Stimulated activated naive CD8-positive, alpha-beta T cell treated with anti-CD3 and anti-CD28 coated beads, Interleukin-15, Interleukin-2, amounts not matched to agents 100 ng/mL and 50 ng/mL, for 24 hours (primary cell): ENCODE data around the gene CHRND.
A peak's percentile ranks its signal among the peaks of the same experiment; 100 is the strongest.
"Not testable (repeated sequence)": the region's sequence is repeated elsewhere in the genome, so short reads cannot be mapped to it uniquely, and the experiment has no call there.

Experiments
- H3K27ac Mint-ChIP-seq: one replicate; pipeline ENCODE4 v1.8.0; 2021; ENCODE audit warnings: mild to moderate bottlenecking, mixed read lengths
- H3K27me3 Mint-ChIP-seq: one replicate; pipeline ENCODE4 v1.8.0; 2021; ENCODE audit warnings: mixed read lengths
- H3K36me3 Mint-ChIP-seq: one replicate; pipeline ENCODE4 v1.8.0; 2021; ENCODE audit warnings: low read depth, mixed read lengths
- H3K4me1 Mint-ChIP-seq: one replicate; pipeline ENCODE4 v1.8.0; 2021; ENCODE audit warnings: low read depth, mixed read lengths
- H3K4me3 Mint-ChIP-seq: one replicate; pipeline ENCODE4 v1.8.0; 2021; ENCODE audit warnings: mild to moderate bottlenecking, mixed read lengths
- H3K9me3 Mint-ChIP-seq: one replicate; pipeline ENCODE4 v1.8.0; 2021; ENCODE audit warnings: mixed read lengths

Gene CHRND

DNA sequence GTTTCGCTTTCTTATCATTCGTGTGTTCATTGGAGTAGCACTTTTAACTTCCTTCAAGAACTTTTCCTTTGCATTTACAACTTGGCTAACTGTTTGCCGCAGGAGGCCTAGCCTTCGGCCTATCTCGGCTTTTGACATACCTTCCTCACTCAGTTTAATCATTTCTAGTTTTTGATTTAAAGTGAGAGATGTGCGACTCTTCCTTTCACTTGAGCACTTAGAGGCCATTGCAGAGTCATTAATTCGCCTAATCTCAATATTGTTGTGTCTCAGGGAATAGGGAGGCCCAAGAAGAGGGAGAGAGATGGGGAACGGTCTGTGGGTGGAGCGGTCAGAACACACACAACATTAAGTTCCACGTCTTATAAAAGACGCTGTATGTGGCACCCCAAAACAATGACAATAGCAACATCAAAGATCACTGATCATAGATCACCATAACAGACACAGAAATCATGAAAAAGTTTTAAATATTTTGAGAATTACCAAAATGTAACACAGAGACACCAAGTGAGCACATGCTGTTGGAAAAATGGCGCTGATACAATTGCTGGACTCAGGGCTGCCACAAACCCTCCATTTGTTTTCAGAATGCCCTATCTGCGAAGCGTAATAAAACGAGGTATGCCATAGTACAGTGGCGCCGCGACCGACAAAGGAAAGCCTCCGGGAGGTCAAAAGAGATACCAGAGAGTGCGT is 23.8 kb downstream of the CHRND start:
- H3K27me3 Mint-ChIP-seq: no peaks in the 10 kb centered on the region
- H3K9me3 Mint-ChIP-seq: peaks cover 5% of the 10 kb centered on the region
- H3K4me3 Mint-ChIP-seq: peak overlapping the region; percentile 98
- peaks cover 54% of the 10 kb centered on the region for H3K36me3 Mint-ChIP-seq
- peaks cover 69% of the 10 kb centered on the region for H3K4me1 Mint-ChIP-seq
- peak overlapping the region; percentile 99 for H3K27ac Mint-ChIP-seq

DNA sequence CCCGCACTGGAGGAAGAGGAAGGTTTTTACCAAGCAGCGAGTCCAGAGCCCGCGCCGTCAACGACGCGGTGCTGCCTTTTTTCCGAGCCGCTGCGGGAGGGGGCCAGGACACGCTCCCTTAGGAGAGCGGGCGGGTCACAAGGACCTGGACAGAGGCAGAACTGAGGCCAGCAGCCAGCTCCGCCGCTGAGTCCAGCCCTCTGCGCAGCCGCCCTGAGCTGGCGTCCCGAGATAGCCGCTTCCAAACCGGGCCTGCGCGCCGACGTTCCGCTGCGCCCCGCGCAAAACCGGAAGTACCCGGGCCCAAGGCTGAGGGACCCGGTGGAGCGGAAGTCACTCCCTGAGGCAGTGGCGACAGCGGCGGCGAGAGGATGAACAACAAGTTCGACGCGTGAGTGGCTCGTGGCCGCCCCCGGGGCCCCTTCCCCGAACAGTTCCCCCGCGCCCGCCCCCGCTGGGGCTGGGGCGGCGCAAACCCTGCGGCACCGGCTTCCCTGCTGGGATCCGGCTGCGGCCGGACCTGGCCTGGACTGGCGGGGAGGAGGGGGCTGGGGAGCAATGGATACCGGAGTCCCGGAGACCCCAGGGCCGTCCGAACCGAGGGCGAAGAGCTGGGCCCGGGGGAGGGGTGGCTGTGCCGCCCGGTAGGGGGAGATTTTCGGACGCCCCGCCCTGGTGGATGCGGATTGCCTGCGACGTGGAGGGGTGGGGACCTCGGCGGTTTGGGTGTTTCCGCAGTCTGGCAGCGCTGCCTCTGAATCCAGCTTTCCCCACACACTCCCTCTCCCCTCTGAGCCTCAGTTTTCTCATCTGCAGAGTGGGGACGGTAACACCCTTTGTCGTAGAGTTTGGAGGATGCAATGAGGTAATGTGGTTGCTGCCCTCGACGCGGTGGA is 24.6 kb downstream of the CHRND start, which contains the start of the genes EIF4E2 and TIGD1:
Gene EIF4E2 (plus strand): TSS at position 336 of the 896 bp plus-strand sequence. CDS start 36 bp downstream, at position 372.
Gene TIGD1 (minus strand): TSS at position 204 of the 896 bp plus-strand sequence. CDS start 675 bp downstream, outside the sequence.
- Mint-ChIP-seq H3K9me3 (peaks cover 5% of the 10 kb centered on the region), H3K36me3 (peaks cover 53% of the 10 kb centered on the region), H3K27ac (peak within 1 kb of the TSS; percentile 99), H3K27me3 (no peaks in the 10 kb centered on the region), H3K4me1 (peaks cover 69% of the 10 kb centered on the region), H3K4me3 (peak within 1 kb of the TSS; percentile 98)

DNA sequence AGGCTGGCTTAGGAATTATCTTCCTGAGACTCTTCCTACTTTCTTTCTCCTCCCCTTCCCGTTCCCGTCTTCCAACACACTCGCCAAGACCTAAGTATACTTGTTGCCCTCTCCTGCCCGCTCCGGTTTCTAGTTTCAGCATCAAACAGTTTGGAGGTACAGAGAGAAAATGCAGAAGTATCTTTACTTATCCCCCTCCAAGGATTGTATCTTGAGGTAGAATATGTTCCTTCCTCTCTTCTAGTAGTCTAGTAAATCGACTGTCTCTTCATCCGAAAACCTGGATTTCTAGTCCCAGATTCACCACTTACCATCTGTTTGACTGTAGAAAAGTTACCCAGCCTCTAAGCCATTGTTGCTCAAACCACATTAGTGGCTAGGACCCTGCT is 25.3 kb downstream of the CHRND start:
- H3K9me3 Mint-ChIP-seq: peaks cover 5% of the 10 kb centered on the region
- H3K4me1 Mint-ChIP-seq: peaks cover 69% of the 10 kb centered on the region
- no peaks in the 10 kb centered on the region for H3K27me3 Mint-ChIP-seq
- peak overlapping the region; percentile 98 for H3K4me3 Mint-ChIP-seq
- H3K27ac Mint-ChIP-seq: peak overlapping the region; percentile 85
- H3K36me3 Mint-ChIP-seq: peaks cover 52% of the 10 kb centered on the region

GRCh38 chr2:232551776-232552175 is 25.8 kb downstream of the CHRND start:
- H3K27ac Mint-ChIP-seq: peak overlapping the region; percentile 85
- H3K4me1 Mint-ChIP-seq: peaks cover 64% of the 10 kb centered on the region
- no peaks in the 10 kb centered on the region for H3K27me3 Mint-ChIP-seq
- H3K9me3 Mint-ChIP-seq: peaks cover 5% of the 10 kb centered on the region
- peaks cover 51% of the 10 kb centered on the region for H3K36me3 Mint-ChIP-seq
- peak overlapping the region; percentile 98 for H3K4me3 Mint-ChIP-seq

DNA sequence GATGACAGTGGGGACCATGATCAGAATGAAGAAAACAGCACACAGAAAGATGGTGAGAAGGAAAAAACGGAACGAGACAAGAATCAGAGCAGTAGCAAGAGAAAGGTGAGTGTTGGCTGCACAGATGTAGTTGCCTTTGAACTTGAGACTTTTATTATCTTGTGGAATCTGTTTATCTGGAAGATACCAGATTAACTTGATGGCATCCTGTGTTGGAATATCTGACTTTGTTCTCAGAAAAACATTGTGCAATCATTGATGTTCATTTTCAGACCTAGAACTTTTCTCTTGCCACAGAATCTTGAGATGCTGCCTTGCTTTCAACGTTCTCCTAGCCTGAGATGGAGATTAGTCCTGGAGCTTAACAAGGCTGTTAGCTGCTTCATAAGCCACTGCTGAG is 30.5 kb downstream of the CHRND start:
- H3K27ac Mint-ChIP-seq: no peak overlapping the region
- H3K4me1 Mint-ChIP-seq: peaks cover 32% of the 10 kb centered on the region
- no peak overlapping the region for H3K4me3 Mint-ChIP-seq
- peaks cover 51% of the 10 kb centered on the region for H3K36me3 Mint-ChIP-seq
- H3K9me3 Mint-ChIP-seq: no peaks in the 10 kb centered on the region
- no peaks in the 10 kb centered on the region for H3K27me3 Mint-ChIP-seq

- Mint-ChIP-seq H3K27ac (no peak overlapping the region), H3K9me3 (no peaks in the 10 kb centered on the region), H3K4me1 (peaks cover 4% of the 10 kb centered on the region), H3K36me3 (peaks cover 79% of the 10 kb centered on the region), H3K4me3 (no peak overlapping the region), H3K27me3 (no peaks in the 10 kb centered on the region)
Measured at GRCh38 chr2:232562515-232563151, 36.7 kb downstream of the CHRND start.

DNA sequence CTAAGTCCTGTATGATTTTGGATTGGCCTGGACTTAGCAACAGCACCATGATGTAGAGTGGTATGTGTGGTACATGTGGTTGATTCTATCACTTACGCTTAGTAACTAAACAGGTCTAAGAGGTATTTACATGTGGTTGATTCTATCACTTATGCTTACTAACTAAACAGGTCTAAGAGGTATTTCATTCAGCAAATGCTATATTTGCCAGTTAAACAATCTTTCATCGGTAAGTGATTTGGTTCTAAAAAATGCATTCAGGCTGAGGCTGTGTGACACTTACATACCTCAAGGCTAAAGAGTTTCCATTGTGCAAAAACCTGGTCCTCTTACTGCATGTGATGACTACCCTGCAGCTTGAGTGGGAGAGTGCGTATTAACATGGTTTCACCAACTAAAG is 37.6 kb downstream of the CHRND start:
- no peaks in the 10 kb centered on the region for H3K27me3 Mint-ChIP-seq
- peaks cover 83% of the 10 kb centered on the region for H3K36me3 Mint-ChIP-seq
- no peaks in the 10 kb centered on the region for H3K9me3 Mint-ChIP-seq
- H3K4me1 Mint-ChIP-seq: peaks cover 4% of the 10 kb centered on the region
- H3K27ac Mint-ChIP-seq: peak overlapping the region; percentile 40
- no peak overlapping the region for H3K4me3 Mint-ChIP-seq

- Mint-ChIP-seq H3K36me3 (peaks cover 72% of the 10 kb centered on the region), H3K9me3 (no peaks in the 10 kb centered on the region), H3K27ac (no peak overlapping the region), H3K27me3 (no peaks in the 10 kb centered on the region), H3K4me3 (no peak overlapping the region), H3K4me1 (peaks cover 3% of the 10 kb centered on the region)
Measured at GRCh38 chr2:232567721-232568120, 41.8 kb downstream of the CHRND start.

DNA sequence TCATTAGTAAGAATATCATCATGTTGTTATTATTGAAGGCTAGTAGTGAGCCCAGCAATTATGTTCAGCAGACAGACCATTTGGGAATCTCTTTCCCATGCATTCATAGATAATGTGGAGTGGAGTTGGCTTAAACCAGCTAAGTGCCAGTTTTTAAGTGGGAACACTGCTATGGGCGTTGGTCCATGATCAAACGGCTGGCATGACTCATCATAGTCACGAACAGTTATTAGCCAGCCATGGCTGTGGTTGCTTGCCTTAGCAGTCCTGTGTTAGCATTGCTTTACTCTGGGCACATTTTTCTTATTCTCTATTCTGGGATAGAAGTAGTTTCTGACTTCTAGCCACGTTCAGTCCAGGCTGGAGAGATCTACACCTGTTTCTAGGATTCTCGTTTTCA is 42.2 kb downstream of the CHRND start:
- Mint-ChIP-seq H3K36me3 (peaks cover 72% of the 10 kb centered on the region), H3K27me3 (no peaks in the 10 kb centered on the region), H3K4me3 (no peak overlapping the region), H3K4me1 (no peaks in the 10 kb centered on the region), H3K27ac (no peak overlapping the region), H3K9me3 (no peaks in the 10 kb centered on the region)

DNA sequence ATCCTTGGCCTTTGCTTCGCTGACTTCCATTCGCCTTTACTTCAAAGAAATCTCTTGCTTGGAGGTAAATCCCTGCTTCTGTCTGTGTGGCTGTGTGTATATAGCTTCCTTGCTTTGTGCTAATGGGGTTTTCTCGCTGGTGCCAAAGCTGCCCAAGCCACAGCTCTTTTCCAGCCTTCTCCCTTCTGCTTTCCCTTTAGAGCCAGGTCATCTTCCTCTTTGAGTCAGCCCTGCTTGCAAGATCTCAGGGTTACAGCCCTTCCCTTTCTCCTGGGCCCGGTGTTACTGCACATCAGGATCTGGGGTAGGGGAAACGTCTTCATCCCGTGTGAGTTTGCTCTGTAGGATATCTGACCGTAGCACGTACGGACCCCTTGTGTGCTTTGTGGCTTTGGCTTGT is 43.6 kb downstream of the CHRND start:
- H3K27me3 Mint-ChIP-seq: no peaks in the 10 kb centered on the region
- no peaks in the 10 kb centered on the region for H3K9me3 Mint-ChIP-seq
- H3K4me1 Mint-ChIP-seq: no peaks in the 10 kb centered on the region
- H3K4me3 Mint-ChIP-seq: no peak overlapping the region
- H3K27ac Mint-ChIP-seq: no peak overlapping the region
- peaks cover 67% of the 10 kb centered on the region for H3K36me3 Mint-ChIP-seq

DNA sequence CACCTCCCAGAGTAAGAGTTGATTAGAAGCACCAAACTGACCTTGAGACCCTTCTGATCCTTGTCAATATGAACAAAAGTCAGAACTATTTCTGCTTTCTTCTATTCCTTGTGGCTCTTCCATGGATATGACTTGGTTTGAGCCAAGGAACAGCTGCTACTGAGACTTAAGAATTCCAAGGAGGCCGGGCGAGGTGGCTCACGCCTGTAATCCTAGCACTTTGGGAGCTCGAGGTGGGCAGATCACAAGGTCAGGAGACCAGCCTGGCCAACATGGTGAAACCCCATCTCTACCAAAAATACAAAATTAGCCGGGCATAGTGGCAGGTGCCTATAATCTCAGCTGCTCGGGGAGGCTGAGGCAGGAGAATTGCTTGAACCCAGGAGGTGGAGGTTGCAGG is 44.5 kb downstream of the CHRND start:
- not testable (repeated sequence) for H3K4me3 Mint-ChIP-seq, H3K9me3 Mint-ChIP-seq, H3K27me3 Mint-ChIP-seq, H3K27ac Mint-ChIP-seq, H3K4me1 Mint-ChIP-seq
- H3K36me3 Mint-ChIP-seq: peaks cover 67% of the 10 kb centered on the region

GRCh38 chr2:232571026-232571474 is 45.1 kb downstream of the CHRND start:
- Mint-ChIP-seq H3K27ac (no peak overlapping the region), H3K4me1 (no peaks in the 10 kb centered on the region), H3K9me3 (no peaks in the 10 kb centered on the region), H3K36me3 (peaks cover 64% of the 10 kb centered on the region), H3K4me3 (no peak overlapping the region), H3K27me3 (no peaks in the 10 kb centered on the region)

GRCh38 chr2:232573042-232573441 is 47.1 kb downstream of the CHRND start:
- Mint-ChIP-seq H3K36me3 (peaks cover 57% of the 10 kb centered on the region), H3K4me1 (no peaks in the 10 kb centered on the region)

GRCh38 chr2:232573771-232574435 is 47.9 kb downstream of the CHRND start:
- H3K4me3 Mint-ChIP-seq: no peak overlapping the region
- H3K36me3 Mint-ChIP-seq: peaks cover 49% of the 10 kb centered on the region
- H3K4me1 Mint-ChIP-seq: no peaks in the 10 kb centered on the region
- no peaks in the 10 kb centered on the region for H3K27me3 Mint-ChIP-seq
- peak overlapping the region; percentile 17 for H3K27ac Mint-ChIP-seq
- no peaks in the 10 kb centered on the region for H3K9me3 Mint-ChIP-seq

More at GRCh38 chr2:232573042-232573441, 47.1 kb downstream of the CHRND start:
- Mint-ChIP-seq H3K27ac (no peak overlapping the region), H3K4me3 (no peak overlapping the region), H3K27me3 (no peaks in the 10 kb centered on the region), H3K9me3 (no peaks in the 10 kb centered on the region)
